Measurements from ENCODE around the gene DHDDS. TPM values are rescaled to one million over a fixed set of nuclear protein-coding genes. Genes with fewer than 3 reads are reported as not detected.
A peak's percentile ranks its signal among the peaks of the same experiment; 100 is the strongest.
"Not testable (repeated sequence)": the region's sequence is repeated elsewhere in the genome, so short reads cannot be mapped to it uniquely, and the experiment has no call there.

The DHDDS gene
- total RNA-seq, 2 experiments from 2014 or later = 26.3 to 26.8 TPM

DNA sequence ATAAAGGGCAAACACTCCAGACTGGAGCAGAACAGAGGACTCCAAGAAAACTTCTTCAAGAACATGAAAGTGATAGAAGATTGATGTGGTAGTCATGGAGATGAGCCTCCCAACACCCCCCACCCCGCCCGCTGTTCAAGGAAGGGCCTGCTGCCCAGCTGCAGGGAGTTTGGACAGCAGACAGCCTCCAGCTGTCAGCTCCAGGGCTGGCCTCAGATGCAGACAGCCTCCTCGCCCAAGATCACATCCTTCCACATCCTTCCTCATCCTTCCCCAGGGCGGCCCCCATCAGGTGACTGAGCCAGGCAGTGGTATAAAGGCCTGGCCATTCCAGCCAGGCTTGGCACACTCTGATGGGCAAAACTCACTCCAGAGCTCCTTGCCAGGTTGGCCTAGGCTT lies 64.7 kb downstream of the DHDDS start:
- H3K27ac ChIP-seq (ENCODE audit: low read depth in 1 of 2, low read length in 2 of 2) = no peak overlapping the region
- H3K36me3 Mint-ChIP-seq (ENCODE audit: low read depth) = no peaks in the 10 kb centered on the region
- no peak overlapping the region for H3K4me3 Mint-ChIP-seq
- no peaks in the 10 kb centered on the region for H3K27me3 ChIP-seq (ENCODE audit: control insufficient read depth in 1 of 2, insufficient read depth in 2 of 2, low read length in 2 of 2)
- TF ChIP-seq, protein P1, sequence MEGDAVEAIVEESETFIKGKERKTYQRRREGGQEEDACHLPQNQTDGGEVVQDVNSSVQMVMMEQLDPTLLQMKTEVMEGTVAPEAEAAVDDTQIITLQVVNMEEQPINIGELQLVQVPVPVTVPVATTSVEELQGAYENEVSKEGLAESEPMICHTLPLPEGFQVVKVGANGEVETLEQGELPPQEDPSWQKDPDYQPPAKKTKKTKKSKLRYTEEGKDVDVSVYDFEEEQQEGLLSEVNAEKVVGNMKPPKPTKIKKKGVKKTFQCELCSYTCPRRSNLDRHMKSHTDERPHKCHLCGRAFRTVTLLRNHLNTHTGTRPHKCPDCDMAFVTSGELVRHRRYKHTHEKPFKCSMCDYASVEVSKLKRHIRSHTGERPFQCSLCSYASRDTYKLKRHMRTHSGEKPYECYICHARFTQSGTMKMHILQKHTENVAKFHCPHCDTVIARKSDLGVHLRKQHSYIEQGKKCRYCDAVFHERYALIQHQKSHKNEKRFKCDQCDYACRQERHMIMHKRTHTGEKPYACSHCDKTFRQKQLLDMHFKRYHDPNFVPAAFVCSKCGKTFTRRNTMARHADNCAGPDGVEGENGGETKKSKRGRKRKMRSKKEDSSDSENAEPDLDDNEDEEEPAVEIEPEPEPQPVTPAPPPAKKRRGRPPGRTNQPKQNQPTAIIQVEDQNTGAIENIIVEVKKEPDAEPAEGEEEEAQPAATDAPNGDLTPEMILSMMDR (IDR thresholded peaks at IDR 0.05) = no peak
- intact Hi-C loops (cut with DNase I, micrococcal nuclease) = no loop called here
- no peak for DNase-seq
- no peaks in the 10 kb centered on the region for H3K36me3 ChIP-seq (ENCODE audit: insufficient read depth, low read length)
- CTCF ChIA-PET = no interaction called here
- H3K27ac Mint-ChIP-seq = no peak overlapping the region
- H3K9me3 Mint-ChIP-seq = no peaks in the 10 kb centered on the region
- H3K27me3 Mint-ChIP-seq = no peaks in the 10 kb centered on the region
- peaks cover 23% of the 10 kb centered on the region for H3K4me1 ChIP-seq (ENCODE audit: insufficient read depth, low read length)
- no peak overlapping the region for H3K4me3 ChIP-seq (ENCODE audit: low read length)
- H3K9me3 ChIP-seq (ENCODE audit: control insufficient read depth in 1 of 2, insufficient read depth in 1 of 2, low read length in 2 of 2) = no peaks in the 10 kb centered on the region
- ATAC-seq (ENCODE audit: poor library complexity) = no peak
- peaks cover 8% of the 10 kb centered on the region for H3K4me1 Mint-ChIP-seq (ENCODE audit: low read depth)
- POLR2A ChIA-PET = no interaction called here

DNA sequence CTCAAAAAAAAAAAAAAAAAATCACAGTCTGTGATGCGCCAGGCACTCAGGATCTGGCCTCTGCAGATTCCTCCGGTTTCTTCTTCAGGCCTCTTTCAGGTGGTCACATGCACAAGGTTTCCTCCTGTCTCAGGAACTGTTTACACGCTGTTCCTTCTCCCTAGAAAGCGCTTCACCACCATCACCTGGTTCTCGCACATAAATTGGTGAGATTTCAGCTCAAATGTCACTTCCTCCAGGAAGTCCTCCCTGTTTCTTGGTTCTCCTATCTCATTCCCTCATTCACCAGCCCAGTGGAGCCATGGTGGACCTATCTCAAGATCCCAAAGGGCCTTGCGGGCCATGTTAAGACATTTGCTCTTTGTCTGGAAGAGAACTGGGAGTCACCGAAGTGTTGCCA lies 66.8 kb downstream of the DHDDS start:
- H3K4me3 ChIP-seq (ENCODE audit: low read length) = no peak overlapping the region
- DNase-seq (no peak), ATAC-seq (ENCODE audit: poor library complexity) (no peak)
- no peaks in the 10 kb centered on the region for H3K27me3 ChIP-seq (ENCODE audit: control insufficient read depth in 1 of 2, insufficient read depth in 2 of 2, low read length in 2 of 2)
- no peak overlapping the region for H3K27ac ChIP-seq (ENCODE audit: low read depth in 1 of 2, low read length in 2 of 2)
- no peaks in the 10 kb centered on the region for H3K27me3 Mint-ChIP-seq
- peak overlapping the region; percentile 54 for H3K4me3 Mint-ChIP-seq
- peaks cover 14% of the 10 kb centered on the region for H3K4me1 Mint-ChIP-seq (ENCODE audit: low read depth)
- no peaks in the 10 kb centered on the region for H3K9me3 ChIP-seq (ENCODE audit: control insufficient read depth in 1 of 2, insufficient read depth in 1 of 2, low read length in 2 of 2)
- H3K9me3 Mint-ChIP-seq = no peaks in the 10 kb centered on the region
- POLR2A ChIA-PET = interaction anchor here (0.6 to 4.5 kb wide), 2 partner anchors 28 to 39 kb away, joined by 3 to 56 read pairs; partner anchors contain the start of gene HMGN2
- intact Hi-C loops (cut with DNase I, micrococcal nuclease) = loop anchor here in 1 of 2 experiments (2.0 kb wide), 1 partner anchor 100 kb away; no protein-coding TSS in a partner anchor
- CTCF ChIA-PET = interaction anchor here (2.2 to 2.3 kb wide), 2 partner anchors 30 to 39 kb away, joined by 9 to 20 read pairs; partner anchors contain the start of gene RPS6KA1
- TF ChIP-seq, protein P1 (IDR thresholded peaks at IDR 0.05) = no peak
- no peaks in the 10 kb centered on the region for H3K36me3 Mint-ChIP-seq (ENCODE audit: low read depth)
- H3K4me1 ChIP-seq (ENCODE audit: insufficient read depth, low read length) = peaks cover 27% of the 10 kb centered on the region
- no peaks in the 10 kb centered on the region for H3K36me3 ChIP-seq (ENCODE audit: insufficient read depth, low read length)
- H3K27ac Mint-ChIP-seq = peak overlapping the region; percentile 77

DNA sequence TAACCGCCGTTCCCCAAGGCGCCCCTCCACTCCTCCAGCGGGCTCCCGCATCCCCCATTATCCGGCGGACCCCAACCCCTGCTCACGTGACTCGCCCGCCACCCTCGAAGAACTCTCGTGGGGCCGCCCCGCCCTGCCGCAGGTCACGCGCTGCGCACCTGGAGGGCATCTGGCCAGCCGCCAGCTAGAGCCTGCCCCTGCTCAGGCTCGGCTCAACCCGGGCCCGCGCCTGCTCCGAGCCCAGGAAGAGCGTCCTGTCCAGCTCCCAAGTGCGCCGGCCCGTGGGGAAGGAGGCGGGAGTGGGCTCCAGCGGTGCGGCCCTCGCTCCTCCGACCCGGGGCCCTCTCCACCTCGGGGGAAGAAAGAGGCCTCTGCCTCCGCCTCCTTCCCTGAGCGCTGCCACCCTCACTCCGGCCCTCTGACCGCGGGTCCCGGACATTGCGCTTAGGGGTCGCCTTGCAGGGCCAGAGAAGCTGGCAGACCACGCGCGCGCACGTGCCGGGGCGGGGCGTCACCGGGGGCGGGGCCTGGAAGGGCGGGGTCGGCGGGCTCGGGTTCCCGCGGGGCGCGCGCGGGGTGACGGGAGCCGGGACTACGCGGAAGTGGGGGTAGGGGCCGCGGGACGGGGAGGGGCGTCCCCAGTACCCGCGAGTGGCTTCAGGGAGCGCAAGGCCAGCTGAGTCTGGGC lies 68.5 kb downstream of the DHDDS start:
- Mint-ChIP-seq H3K4me1 (ENCODE audit: low read depth) (peaks cover 14% of the 10 kb centered on the region), H3K27me3 (no peaks in the 10 kb centered on the region), H3K27ac (peak overlapping the region; percentile 73), H3K4me3 (peak overlapping the region; percentile 81), H3K36me3 (ENCODE audit: low read depth) (no peaks in the 10 kb centered on the region), H3K9me3 (no peaks in the 10 kb centered on the region)
- intact Hi-C loops (cut with DNase I, micrococcal nuclease) = loop anchor here (1.0 to 5.0 kb wide), 9 partner anchors 28 to 388 kb away; partner anchors contain the start of genes HMGN2 (in 2 of the 2), DHDDS (in 1 of the 2), PDIK1L (in 1 of the 2) and PIGV (in 1 of the 2)
- peaks cover 27% of the 10 kb centered on the region for H3K4me1 ChIP-seq (ENCODE audit: insufficient read depth, low read length)
- ATAC-seq (ENCODE audit: poor library complexity) (peak; percentile 71), DNase-seq (peak; percentile 77 to 94 (median 88))
- H3K36me3 ChIP-seq (ENCODE audit: insufficient read depth, low read length) = no peaks in the 10 kb centered on the region
- H3K27ac ChIP-seq (ENCODE audit: low read depth in 1 of 2, low read length in 2 of 2) = peak overlapping the region; percentile 91 to 94
- CTCF ChIA-PET = interaction anchor here (0.8 to 2.3 kb wide), 24 partner anchors 13 to 866 kb away, joined by 3 to 21 read pairs (median 4); partner anchors contain the start of genes CEP85, HMGN2, MAP3K6 and PIGV
- TF ChIP-seq, protein P1 (IDR thresholded peaks at IDR 0.05) = peak; percentile 54
- peak overlapping the region; percentile 76 for H3K4me3 ChIP-seq (ENCODE audit: low read length)
- POLR2A ChIA-PET = interaction anchor here (0.5 to 4.5 kb wide), 34 partner anchors 11 to 1070 kb away, joined by 3 to 56 read pairs (median 5); partner anchors contain the start of genes CEP85, DHDDS, GPATCH3 and HMGN2
- H3K9me3 ChIP-seq (ENCODE audit: control insufficient read depth in 1 of 2, insufficient read depth in 1 of 2, low read length in 2 of 2) = no peaks in the 10 kb centered on the region
- no peaks in the 10 kb centered on the region for H3K27me3 ChIP-seq (ENCODE audit: control insufficient read depth in 1 of 2, insufficient read depth in 2 of 2, low read length in 2 of 2)

DNA sequence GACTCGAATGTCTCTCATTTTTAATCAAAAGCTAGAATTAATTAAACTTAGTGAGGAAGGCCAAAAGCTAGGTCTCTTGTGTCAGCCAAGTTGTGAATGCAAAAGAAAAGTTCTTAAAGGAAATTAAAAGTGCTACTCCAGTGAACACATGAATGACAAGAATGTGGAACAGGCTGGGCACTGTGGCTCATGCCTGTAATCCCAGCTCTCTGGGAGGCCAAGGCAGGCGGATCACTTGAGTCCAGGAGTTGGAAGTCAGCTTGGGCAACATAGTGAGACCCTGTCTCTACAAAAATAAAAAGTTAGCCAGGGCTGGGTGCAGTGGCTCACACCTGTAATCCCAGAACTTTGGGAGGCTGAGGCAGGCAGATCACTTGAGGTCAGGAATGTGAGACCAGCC lies 78.6 kb downstream of the DHDDS start:
- ChIA-PET CTCF (interaction anchor here (0.7 kb wide), 1 partner anchor 261 kb away, joined by 3 read pairs; no protein-coding TSS in a partner anchor), POLR2A (interaction anchor here (0.6 kb wide), 1 partner anchor 355 kb away, joined by 3 read pairs; no protein-coding TSS in a partner anchor)
- H3K9me3 Mint-ChIP-seq; H3K9me3 ChIP-seq (ENCODE audit: control insufficient read depth in 1 of 2, insufficient read depth in 1 of 2, low read length in 2 of 2); H3K36me3 ChIP-seq (ENCODE audit: insufficient read depth, low read length); H3K4me3 ChIP-seq (ENCODE audit: low read length); DNase-seq; H3K27ac Mint-ChIP-seq; H3K27me3 Mint-ChIP-seq; H3K4me3 Mint-ChIP-seq; intact Hi-C loops (cut with DNase I, micrococcal nuclease); H3K27me3 ChIP-seq (ENCODE audit: control insufficient read depth in 1 of 2, insufficient read depth in 2 of 2, low read length in 2 of 2); H3K36me3 Mint-ChIP-seq (ENCODE audit: low read depth); H3K4me1 Mint-ChIP-seq (ENCODE audit: low read depth); H3K4me1 ChIP-seq (ENCODE audit: insufficient read depth, low read length); ATAC-seq (ENCODE audit: poor library complexity); H3K27ac ChIP-seq (ENCODE audit: low read depth in 1 of 2, low read length in 2 of 2): not testable (repeated sequence)

DNA sequence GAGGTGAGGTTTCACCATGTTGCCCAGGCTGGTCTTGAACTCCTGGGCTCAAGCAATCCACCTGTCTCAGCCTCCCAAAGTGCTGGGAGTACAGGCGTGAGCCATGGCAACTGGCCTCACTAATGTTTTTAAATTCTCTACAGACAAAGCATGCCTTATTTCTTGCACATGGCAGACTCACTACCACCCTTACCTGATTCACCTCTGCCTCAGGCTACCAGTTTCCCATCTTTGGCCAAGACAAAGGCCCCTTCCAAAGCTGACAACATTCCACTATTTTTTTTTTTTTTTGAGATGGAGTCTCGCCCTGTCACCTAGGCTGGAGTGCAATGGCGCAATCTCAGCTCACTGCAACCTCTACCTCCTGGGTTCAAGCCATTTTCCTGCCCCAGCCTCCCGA lies 83.7 kb downstream of the DHDDS start:
- H3K36me3 ChIP-seq (ENCODE audit: insufficient read depth, low read length); H3K4me3 Mint-ChIP-seq; H3K27ac ChIP-seq (ENCODE audit: low read depth in 1 of 2, low read length in 2 of 2); H3K36me3 Mint-ChIP-seq (ENCODE audit: low read depth); H3K9me3 ChIP-seq (ENCODE audit: control insufficient read depth in 1 of 2, insufficient read depth in 1 of 2, low read length in 2 of 2); H3K4me1 Mint-ChIP-seq (ENCODE audit: low read depth); ATAC-seq (ENCODE audit: poor library complexity); H3K9me3 Mint-ChIP-seq; H3K27ac Mint-ChIP-seq; DNase-seq; H3K27me3 Mint-ChIP-seq; intact Hi-C loops (cut with DNase I, micrococcal nuclease); H3K4me3 ChIP-seq (ENCODE audit: low read length); H3K4me1 ChIP-seq (ENCODE audit: insufficient read depth, low read length); H3K27me3 ChIP-seq (ENCODE audit: control insufficient read depth in 1 of 2, insufficient read depth in 2 of 2, low read length in 2 of 2): not testable (repeated sequence)
- CTCF ChIA-PET = interaction anchor here (1.4 kb wide), 1 partner anchor 16 kb away, joined by 3 read pairs; no protein-coding TSS in a partner anchor
- POLR2A ChIA-PET = interaction anchor here (1.2 kb wide), 1 partner anchor 14 kb away, joined by 3 read pairs; no protein-coding TSS in a partner anchor
